Measurements from ENCODE around the gene NRG3.

The NRG3 gene

DNA sequence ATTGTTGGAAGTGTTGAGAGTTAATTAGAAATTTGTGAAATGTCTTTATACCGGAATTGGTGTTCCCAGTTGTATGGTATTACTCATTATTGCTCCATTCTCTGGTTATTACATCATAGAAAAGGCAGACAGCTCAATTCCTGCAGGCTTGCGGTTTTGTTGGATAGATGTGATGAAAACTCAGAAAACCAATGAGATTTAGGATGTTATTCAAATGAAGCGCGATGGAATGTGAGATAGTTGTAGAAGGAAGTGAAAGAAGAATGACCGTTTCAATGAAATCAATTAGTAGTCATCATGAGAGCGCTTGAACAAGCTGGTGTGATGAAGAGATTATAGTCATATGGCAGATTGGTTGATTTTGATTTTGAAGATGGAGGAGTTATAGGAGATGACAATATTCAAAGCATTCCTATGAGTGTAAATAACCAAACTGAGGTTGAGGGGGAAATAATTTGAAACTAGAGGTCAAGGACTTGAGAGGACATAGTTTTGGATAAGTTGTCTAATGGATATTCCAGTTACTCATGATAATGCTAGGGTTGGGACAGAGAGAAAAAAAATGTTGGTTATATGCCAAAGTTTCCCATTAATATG, 991.5 kb downstream of the NRG3 start:
- DNase-seq (ENCODE audit: insufficient read length, low spot score) (no peak), FAIRE-seq (peak; percentile 57)
- TF ChIP-seq POLR2A (IDR thresholded peaks at IDR 0.05; ENCODE audit: low read depth, low read length), result no peak

GRCh38 chr10:82867056-82867455, 992.1 kb downstream of the NRG3 start:
- DNase-seq (ENCODE audit: insufficient read length, low spot score) (no peak), FAIRE-seq (no peak)
- TF ChIP-seq POLR2A (IDR thresholded peaks at IDR 0.05; ENCODE audit: low read depth, low read length), result no peak

GRCh38 chr10:82874671-82875070, 999.7 kb downstream of the NRG3 start:
- TF ChIP-seq POLR2A (IDR thresholded peaks at IDR 0.05; ENCODE audit: low read depth, low read length), result no peak
- FAIRE-seq, result no peak
- no peak for DNase-seq (ENCODE audit: insufficient read length, low spot score)

DNA sequence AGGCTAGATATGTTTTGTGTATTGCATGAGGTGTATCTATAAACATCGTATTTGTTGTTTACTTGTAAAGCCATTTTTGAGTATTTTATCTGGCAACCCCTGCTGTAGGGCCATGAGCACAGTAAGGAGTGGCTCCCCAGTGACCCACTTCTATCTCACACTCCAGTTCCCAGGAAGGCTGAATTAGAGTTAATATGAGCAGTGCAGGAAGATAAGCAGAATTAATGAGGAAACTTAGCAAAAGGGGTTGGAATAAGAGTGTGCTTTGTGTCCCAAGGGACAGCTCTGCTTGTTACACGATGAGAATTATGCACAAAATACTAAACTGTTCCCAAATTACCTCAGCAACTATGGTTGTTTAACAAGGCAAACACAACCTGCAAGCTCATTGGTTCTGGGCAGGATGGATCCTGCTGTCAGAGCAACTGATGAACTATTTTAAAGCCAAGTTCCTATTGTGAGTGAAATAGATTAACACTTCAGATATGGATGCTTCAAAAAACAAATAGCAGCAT, 1005.8 kb downstream of the NRG3 start:
- no peak for TF ChIP-seq POLR2A (IDR thresholded peaks at IDR 0.05; ENCODE audit: low read depth, low read length)
- DNase-seq (ENCODE audit: insufficient read length, low spot score) (no peak), FAIRE-seq (no peak)

- no peak for FAIRE-seq
- DNase-seq (ENCODE audit: insufficient read length, low spot score), result no peak
Measured at GRCh38 chr10:82882722-82883121, 1007.7 kb downstream of the NRG3 start.

GRCh38 chr10:82883603-82884002, 1008.6 kb downstream of the NRG3 start:
- TF ChIP-seq POLR2A (IDR thresholded peaks at IDR 0.05; ENCODE audit: low read depth, low read length), result no peak
- FAIRE-seq, result no peak
- no peak for DNase-seq (ENCODE audit: insufficient read length, low spot score)

More at GRCh38 chr10:82882722-82883121, 1007.7 kb downstream of the NRG3 start:
- no peak for TF ChIP-seq POLR2A (IDR thresholded peaks at IDR 0.05; ENCODE audit: low read depth, low read length)

- FAIRE-seq (no peak), DNase-seq (ENCODE audit: insufficient read length, low spot score) (no peak)
- no peak for TF ChIP-seq POLR2A (IDR thresholded peaks at IDR 0.05; ENCODE audit: low read depth, low read length)
Measured at GRCh38 chr10:82887488-82887887, 1012.5 kb downstream of the NRG3 start.

DNA sequence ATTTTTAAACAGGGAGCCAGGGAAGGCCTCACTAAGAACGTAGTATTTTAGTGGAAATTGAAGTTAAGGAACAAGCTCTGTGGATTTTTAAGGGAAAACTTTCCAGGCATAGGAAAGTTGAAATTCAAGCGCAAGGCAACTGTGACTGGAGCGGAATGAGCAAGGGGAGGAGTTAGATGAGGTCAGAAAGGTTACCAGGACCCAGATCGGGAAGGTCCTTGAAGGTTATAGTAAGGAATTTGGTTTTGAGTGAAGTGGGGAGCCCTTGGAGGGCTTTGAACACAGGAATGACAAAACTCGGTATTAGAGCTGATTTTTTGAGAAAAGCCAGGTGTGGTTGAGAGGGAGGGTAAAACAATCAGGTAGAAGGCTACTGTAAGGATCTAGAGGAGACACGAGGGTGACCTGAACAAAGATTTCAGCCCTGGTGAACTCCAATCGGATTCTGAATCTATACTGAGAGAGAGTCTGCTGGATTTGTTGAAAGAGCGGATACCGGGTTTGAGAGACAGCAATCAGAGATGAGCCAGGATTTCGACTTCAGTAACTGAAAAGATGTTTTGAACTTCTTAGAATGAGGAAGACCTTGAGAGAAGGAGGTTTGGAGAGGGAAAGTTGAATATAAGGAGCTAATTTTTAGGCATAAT, 1013.9 kb downstream of the NRG3 start:
- no peak for FAIRE-seq
- no peak for TF ChIP-seq POLR2A (IDR thresholded peaks at IDR 0.05; ENCODE audit: low read depth, low read length)
- DNase-seq (ENCODE audit: insufficient read length, low spot score), result no peak

GRCh38 chr10:82889728-82890127, 1014.7 kb downstream of the NRG3 start:
- FAIRE-seq (no peak), DNase-seq (ENCODE audit: insufficient read length, low spot score) (no peak)
- TF ChIP-seq POLR2A (IDR thresholded peaks at IDR 0.05; ENCODE audit: low read depth, low read length), result no peak

DNA sequence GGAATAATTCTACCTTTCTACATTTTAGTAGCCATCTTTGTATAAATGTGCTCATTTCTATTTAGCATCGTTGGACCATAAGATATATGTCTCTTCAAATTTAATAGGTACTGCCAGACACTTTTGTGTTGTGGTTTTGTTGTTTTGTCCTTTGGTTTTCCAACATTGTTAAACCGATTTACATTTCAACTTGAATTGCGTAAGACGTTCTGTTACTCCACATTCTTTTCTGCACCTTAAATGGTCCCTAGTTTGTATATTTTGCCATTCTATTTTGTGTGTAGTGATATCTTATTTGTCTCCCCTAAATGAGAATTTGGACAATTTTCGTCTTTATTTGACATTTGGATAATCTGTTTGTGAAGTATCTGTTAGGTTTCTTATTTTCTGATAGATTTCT, 1015.6 kb downstream of the NRG3 start:
- no peak for DNase-seq (ENCODE audit: insufficient read length, low spot score)
- no peak for FAIRE-seq
- no peak for TF ChIP-seq POLR2A (IDR thresholded peaks at IDR 0.05; ENCODE audit: low read depth, low read length)

DNA sequence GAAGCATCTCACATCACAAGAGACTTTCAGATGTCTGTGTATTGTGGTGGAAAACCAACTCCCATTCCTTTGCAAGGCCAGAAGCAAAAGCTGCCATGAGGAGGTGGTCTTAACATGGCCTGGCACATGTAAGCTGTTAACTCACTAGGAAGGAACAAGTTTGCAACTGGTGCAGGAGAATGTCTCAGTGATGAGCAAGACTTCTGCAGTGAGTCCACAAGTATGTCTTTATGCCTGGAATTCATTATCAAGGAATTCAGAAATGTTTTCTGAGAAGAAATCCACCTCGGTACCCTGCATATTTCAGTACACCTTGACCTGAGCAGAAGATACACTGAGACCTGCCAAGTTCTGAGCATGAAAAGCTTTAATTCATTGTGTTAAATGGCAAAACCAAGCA, 1033.1 kb downstream of the NRG3 start:
- no peak for FAIRE-seq
- DNase-seq (ENCODE audit: insufficient read length, low spot score), result no peak
- no peak for TF ChIP-seq POLR2A (IDR thresholded peaks at IDR 0.05; ENCODE audit: low read depth, low read length)

DNA sequence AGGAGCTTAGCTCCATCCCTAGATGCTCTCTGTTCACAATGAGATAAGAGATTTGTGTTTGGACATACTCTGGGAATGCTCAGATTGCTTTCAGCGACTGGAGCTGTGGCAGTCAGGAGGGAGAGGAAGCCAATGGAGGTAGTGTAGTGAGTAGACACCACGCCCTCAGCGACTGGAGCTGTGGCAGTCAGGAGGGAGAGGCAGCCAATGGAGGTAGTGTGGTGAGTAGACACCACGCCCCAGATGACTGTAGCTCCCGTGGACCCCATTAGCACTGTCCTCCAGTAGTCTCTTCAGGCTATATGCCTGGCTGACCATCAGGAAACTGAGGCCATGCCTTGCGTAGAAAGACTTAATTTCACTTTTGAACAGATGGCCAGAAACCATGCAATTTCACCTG, 1033.8 kb downstream of the NRG3 start:
- DNase-seq (ENCODE audit: insufficient read length, low spot score) (no peak), FAIRE-seq (no peak)
- TF ChIP-seq POLR2A (IDR thresholded peaks at IDR 0.05; ENCODE audit: low read depth, low read length), result no peak

GRCh38 chr10:82910301-82910700, 1035.3 kb downstream of the NRG3 start:
- FAIRE-seq (no peak), DNase-seq (ENCODE audit: insufficient read length, low spot score) (no peak)
- no peak for TF ChIP-seq POLR2A (IDR thresholded peaks at IDR 0.05; ENCODE audit: low read depth, low read length)

DNA sequence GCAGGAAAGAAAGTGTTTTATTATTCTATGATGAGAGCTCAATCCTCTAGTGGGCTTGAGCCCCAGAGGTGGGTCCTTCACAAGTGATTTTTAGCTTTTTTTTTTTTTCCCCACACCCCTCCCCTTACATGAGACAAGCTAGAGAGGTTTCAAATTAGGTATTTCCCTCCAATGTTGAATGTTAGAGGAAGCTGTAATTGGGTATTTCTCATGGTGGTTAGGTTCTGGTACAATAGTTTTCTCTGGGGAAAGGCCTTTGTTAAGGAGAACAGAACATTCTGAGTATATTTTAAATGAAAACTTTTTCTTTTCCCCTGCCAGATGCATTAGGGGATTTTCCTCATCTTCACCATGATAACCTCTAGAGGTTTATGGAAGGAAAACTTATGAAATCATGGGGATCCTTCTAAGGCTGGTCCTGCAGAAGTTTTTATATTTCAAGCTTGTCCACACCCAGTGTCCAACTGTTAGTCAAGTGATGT, 1039.7 kb downstream of the NRG3 start:
- no peak for DNase-seq (ENCODE audit: insufficient read length, low spot score)
- no peak for TF ChIP-seq POLR2A (IDR thresholded peaks at IDR 0.05; ENCODE audit: low read depth, low read length)
- no peak for FAIRE-seq

GRCh38 chr10:82916941-82917340, 1041.9 kb downstream of the NRG3 start:
- DNase-seq (ENCODE audit: insufficient read length, low spot score), result no peak
- no peak for FAIRE-seq
- no peak for TF ChIP-seq POLR2A (IDR thresholded peaks at IDR 0.05; ENCODE audit: low read depth, low read length)
